HG02759 (cell line): ENCODE data around the gene NMU.
"Not testable (repeated sequence)": the region's sequence is repeated elsewhere in the genome, so short reads cannot be mapped to it uniquely, and the experiment has no call there.

Experiments used
- ATAC-seq: cut with Tn5 transposase; IDR thresholded peaks from one replicate; pipeline ENCODE4 v1.9.1; 2021; ENCODE audit warnings: mild to moderate bottlenecking, moderate library complexity; ENCODE audit not compliant: unreplicated experiment

NMU gene

GRCh38 chr4:55625835-55626234, 10.3 kb downstream of the NMU start:
- no peak for ATAC-seq

- ATAC-seq: not testable (repeated sequence)
Measured at GRCh38 chr4:55624063-55624462, 12.0 kb downstream of the NMU start.

DNA sequence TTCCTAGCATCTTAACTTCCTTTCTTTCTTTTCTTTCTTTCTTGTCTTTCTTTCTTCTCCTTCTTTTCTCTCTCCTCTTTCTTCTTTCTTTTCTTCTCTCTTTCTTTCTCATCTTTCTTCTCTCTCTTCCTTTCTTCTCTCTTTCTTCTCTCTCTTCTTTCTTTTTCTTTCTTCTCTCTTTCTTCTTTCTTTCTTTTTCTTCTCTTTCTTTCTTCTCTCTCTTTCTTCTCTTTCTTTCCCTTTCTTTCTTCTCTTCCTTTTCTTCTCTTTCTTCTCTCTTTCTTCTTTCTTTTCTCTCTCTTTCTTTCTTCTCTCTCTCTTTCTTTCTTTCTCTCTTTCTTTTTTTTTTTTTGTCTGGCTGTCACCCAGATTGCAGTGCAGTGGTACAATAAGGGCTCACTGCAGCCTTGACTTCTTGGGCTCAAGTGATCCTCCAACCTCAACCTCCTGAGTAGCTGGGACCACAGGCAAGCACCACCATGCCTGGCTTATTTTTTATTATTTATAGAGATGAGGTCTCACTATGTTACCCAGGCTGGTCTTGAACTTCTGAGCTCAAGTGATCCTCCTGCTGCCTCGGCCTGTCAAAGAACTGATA, 17.5 kb downstream of the NMU start:
- no peak for ATAC-seq

DNA sequence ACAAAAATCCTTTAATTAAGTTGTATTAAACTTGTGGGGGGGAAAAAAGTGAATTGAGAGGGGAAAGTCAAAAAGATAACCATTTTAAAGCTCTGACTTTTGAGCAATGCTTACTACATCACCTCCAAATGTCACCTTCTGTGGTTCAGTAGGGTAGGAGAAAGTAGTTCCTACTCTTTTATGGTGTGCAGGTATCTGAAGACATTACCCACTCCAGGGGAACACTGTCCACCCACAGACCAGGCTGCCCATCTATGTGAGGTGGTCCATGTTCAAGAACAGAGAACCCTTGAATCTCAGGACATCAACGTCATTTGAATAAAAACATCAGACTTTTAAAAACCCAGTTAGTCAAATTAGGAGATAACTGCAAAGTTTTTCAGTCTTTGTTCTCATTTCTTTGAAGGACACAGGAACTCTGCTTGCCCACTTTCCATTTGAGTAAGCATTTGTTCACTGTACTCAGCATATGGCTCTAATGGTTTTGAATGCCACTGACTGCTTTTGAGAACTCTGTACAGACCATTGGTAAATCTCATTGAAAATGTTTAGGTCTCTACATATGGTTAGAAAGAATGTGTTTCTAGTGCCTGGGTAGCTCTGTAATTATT, 18.4 kb downstream of the NMU start:
- peak; percentile 95 for ATAC-seq

- ATAC-seq: no peak
Measured at GRCh38 chr4:55615008-55615407, 21.1 kb downstream of the NMU start.

DNA sequence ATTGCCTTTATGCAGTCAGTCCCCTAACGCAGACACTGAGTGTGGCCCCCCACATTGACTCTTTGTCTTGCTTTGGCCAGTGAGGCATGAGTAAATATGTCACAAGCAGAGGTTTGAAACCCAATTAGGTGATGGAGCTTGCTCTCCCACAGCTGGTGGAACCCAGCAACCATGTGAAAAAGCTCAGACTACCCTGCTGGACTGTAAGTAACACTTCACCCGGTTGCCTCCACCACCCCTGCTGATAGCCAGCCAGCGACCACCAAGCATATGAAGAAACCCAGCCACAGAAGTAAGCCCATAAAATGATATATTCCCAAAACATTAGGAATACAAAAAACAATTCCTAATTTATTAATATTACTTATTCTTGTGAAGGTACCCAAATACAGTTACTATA, 22.5 kb downstream of the NMU start:
- ATAC-seq: no peak

GRCh38 chr4:55612341-55612740, 23.8 kb downstream of the NMU start:
- no peak for ATAC-seq

- ATAC-seq: no peak
Measured at GRCh38 chr4:55611358-55612059, 24.6 kb downstream of the NMU start.

DNA sequence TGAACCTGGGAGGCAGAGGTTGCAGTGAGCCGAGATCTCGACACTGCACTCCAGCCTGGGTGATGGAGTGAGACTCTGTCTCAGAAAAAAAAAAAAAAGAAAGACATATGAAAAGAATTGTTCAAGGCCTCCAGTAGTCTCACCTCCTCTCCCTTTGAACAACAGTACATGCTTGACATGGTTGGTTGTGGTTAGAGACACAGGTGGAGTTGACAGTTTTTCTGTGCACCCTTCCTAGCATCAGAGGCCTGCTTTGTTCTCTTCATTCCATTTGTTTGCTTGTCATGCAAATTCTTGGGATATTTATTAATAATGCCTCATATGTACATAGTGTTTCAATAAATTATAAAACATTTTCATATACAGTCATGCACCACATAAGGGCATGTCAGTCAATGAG, 25.7 kb downstream of the NMU start:
- no peak for ATAC-seq

- ATAC-seq: no peak
Measured at GRCh38 chr4:55609393-55609866, 26.7 kb downstream of the NMU start.

GRCh38 chr4:55608591-55608990, 27.5 kb downstream of the NMU start:
- ATAC-seq: no peak

- no peak for ATAC-seq
Measured at GRCh38 chr4:55604996-55605395, 31.1 kb downstream of the NMU start.

GRCh38 chr4:55600640-55601039, 35.5 kb downstream of the NMU start:
- ATAC-seq: no peak

DNA sequence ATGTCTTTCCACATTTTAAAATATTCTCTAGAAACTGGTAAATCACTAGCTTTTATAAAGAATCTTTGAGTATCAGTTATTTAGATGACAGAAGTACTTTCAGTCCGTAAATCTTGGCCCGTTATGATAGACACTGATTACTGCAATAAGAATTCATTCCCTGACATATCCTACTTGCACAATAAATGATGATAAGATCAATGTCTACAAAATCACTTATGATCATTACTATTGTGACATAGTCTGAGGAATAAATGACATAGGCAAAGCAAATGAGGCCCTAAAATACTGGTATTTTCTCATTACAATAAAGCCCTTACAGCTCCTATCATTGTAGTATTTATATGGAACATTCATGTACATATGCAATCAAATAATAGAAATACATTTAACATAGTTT, 37.5 kb downstream of the NMU start:
- ATAC-seq: no peak

GRCh38 chr4:55592014-55592413, 44.1 kb downstream of the NMU start, which contains the start of gene PDCL2:
Gene PDCL2 (minus strand): TSS chr4:55592245. CDS start chr4:55592109, 136 bp downstream.
- ATAC-seq: no peak

- ATAC-seq: no peak
Measured at GRCh38 chr4:55588160-55588559, 47.9 kb downstream of the NMU start.

GRCh38 chr4:55582773-55583172, 53.3 kb downstream of the NMU start:
- ATAC-seq: not testable (repeated sequence)

GRCh38 chr4:55578341-55579010, 57.6 kb downstream of the NMU start:
- ATAC-seq: no peak

- ATAC-seq: no peak
Measured at GRCh38 chr4:55575513-55575912, 60.6 kb downstream of the NMU start.

DNA sequence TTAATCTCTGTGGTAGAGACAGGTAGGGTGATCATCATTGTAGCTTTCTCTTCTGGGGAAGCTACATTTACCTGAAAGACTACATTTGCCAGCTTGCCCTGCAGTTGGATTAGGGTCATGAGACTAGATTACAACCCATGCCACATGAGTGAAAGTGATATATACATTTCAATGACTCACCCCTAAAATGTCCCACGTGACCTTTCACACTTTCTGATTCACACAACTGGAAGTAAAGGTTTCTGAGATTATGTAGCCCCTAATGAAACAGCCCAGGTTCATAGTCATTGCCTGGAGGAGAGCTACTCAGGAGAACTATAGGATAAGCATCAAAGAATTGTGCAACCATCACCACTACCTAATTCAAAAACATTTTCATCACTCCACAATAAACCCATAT, 61.8 kb downstream of the NMU start:
- no peak for ATAC-seq

- ATAC-seq: no peak
Measured at GRCh38 chr4:55571806-55572205, 64.3 kb downstream of the NMU start.
